ENCODE results near the gene GALNT10.

The GALNT10 gene

GRCh38 chr5:154230526-154230925 is 40.0 kb downstream of the GALNT10 start:
- Histone ChIP-seq H3K36me3 (ENCODE audit: control insufficient read depth in 2 of 2, insufficient read depth in 2 of 2, low read length in 2 of 2) (no peaks in the 10 kb centered on the region), H3K4me3 (ENCODE audit: low read length in 2 of 2) (no peak overlapping the region), H3K27me3 (ENCODE audit: control insufficient read depth in 2 of 2, insufficient read depth in 2 of 2, low read length in 2 of 2) (no peaks in the 10 kb centered on the region), H3K27ac (ENCODE audit: low read depth in 2 of 2, low read length in 2 of 2) (no peak overlapping the region), H3K9me3 (ENCODE audit: control insufficient read depth in 2 of 2, low read length in 2 of 2) (no peaks in the 10 kb centered on the region), H3K9ac (ENCODE audit: low read depth in 1 of 2, low read length in 2 of 2) (no peak overlapping the region), H3K4me1 (ENCODE audit: control insufficient read depth in 2 of 2, insufficient read depth in 2 of 2, low read length in 2 of 2) (no peaks in the 10 kb centered on the region)

- Histone ChIP-seq H3K36me3 (ENCODE audit: control insufficient read depth in 2 of 2, insufficient read depth in 2 of 2, low read length in 2 of 2) (no peaks in the 10 kb centered on the region), H3K4me3 (ENCODE audit: low read length in 2 of 2) (no peak overlapping the region), H3K4me1 (ENCODE audit: control insufficient read depth in 2 of 2, insufficient read depth in 2 of 2, low read length in 2 of 2) (no peaks in the 10 kb centered on the region), H3K27me3 (ENCODE audit: control insufficient read depth in 2 of 2, insufficient read depth in 2 of 2, low read length in 2 of 2) (no peaks in the 10 kb centered on the region), H3K9me3 (ENCODE audit: control insufficient read depth in 2 of 2, low read length in 2 of 2) (no peaks in the 10 kb centered on the region), H3K27ac (ENCODE audit: low read depth in 2 of 2, low read length in 2 of 2) (no peak overlapping the region), H3K9ac (ENCODE audit: low read depth in 1 of 2, low read length in 2 of 2) (no peak overlapping the region)
These were observed 44.0 kb downstream of the GALNT10 start for GRCh38 chr5:154234551-154234950.

DNA sequence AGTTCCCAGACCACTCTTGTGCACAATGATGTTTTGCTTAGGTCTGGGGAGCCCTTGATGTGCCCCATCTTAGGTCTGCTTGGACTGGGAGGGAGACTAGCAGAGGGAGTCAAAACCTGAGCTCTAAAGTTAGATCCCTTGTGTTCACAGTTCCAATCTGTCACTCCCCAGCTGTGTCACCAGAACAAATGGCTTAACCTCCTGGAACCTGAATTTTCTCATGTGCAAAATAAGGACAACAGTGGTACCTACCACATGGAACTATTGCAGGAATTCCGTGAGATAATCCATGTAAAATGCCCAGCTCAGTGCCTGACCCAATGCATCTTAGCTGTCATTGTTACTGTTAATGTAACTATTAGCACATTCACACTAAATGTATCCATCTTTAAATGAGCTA is 45.5 kb downstream of the GALNT10 start:
- no peaks in the 10 kb centered on the region for H3K36me3 ChIP-seq (ENCODE audit: control insufficient read depth in 2 of 2, insufficient read depth in 2 of 2, low read length in 2 of 2)
- no peaks in the 10 kb centered on the region for H3K9me3 ChIP-seq (ENCODE audit: control insufficient read depth in 2 of 2, low read length in 2 of 2)
- H3K4me1 ChIP-seq (ENCODE audit: control insufficient read depth in 2 of 2, insufficient read depth in 2 of 2, low read length in 2 of 2): no peaks in the 10 kb centered on the region
- H3K9ac ChIP-seq (ENCODE audit: low read depth in 1 of 2, low read length in 2 of 2): no peak overlapping the region
- H3K4me3 ChIP-seq (ENCODE audit: low read length in 2 of 2): no peak overlapping the region
- H3K27me3 ChIP-seq (ENCODE audit: control insufficient read depth in 2 of 2, insufficient read depth in 2 of 2, low read length in 2 of 2): no peaks in the 10 kb centered on the region
- H3K27ac ChIP-seq (ENCODE audit: low read depth in 2 of 2, low read length in 2 of 2): no peak overlapping the region

DNA sequence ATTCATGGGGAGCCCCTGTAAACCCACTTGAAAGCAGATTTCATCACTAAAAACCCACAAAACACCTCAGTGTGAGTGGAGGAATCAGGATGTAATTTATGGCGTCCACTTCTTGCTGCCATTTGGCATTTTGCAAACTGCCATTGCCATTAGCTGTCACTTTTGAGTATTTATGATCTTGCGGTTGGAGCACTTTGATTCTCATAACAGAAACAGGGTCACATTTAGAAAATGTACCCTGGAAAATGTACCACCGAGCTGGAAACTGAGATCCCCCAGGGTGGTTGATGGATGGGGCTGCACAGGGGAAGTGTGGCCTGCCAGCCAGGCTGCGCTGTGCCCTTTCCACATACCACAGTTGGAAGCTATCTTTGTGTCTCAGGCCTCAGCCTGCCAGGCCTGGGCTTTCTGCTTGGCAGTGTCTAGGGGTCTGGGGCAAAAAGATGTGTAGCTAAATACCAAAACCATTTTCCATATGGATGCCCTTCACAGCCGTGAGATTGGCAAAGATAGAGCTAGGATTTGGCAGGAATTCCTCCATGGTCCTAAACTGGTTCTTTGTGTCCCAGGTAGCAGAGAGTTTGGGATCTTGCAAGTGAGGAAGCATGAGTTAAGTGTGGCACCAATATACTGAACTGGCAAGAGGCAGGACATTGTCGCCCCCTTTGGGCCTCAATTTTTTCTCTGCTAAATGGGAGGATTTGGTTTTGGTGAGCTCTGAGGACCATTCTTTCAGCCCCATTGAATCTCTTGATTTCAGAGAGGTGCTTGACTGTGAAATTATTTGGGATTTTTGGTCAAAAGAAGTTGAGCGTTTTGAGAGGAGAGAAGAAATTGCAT is 46.2 kb downstream of the GALNT10 start:
- Histone ChIP-seq H3K27me3 (ENCODE audit: control insufficient read depth in 2 of 2, insufficient read depth in 2 of 2, low read length in 2 of 2) (no peaks in the 10 kb centered on the region), H3K9ac (ENCODE audit: low read depth in 1 of 2, low read length in 2 of 2) (no peak overlapping the region), H3K36me3 (ENCODE audit: control insufficient read depth in 2 of 2, insufficient read depth in 2 of 2, low read length in 2 of 2) (no peaks in the 10 kb centered on the region), H3K27ac (ENCODE audit: low read depth in 2 of 2, low read length in 2 of 2) (no peak overlapping the region), H3K4me1 (ENCODE audit: control insufficient read depth in 2 of 2, insufficient read depth in 2 of 2, low read length in 2 of 2) (no peaks in the 10 kb centered on the region), H3K4me3 (ENCODE audit: low read length in 2 of 2) (no peak overlapping the region), H3K9me3 (ENCODE audit: control insufficient read depth in 2 of 2, low read length in 2 of 2) (no peaks in the 10 kb centered on the region)

GRCh38 chr5:154237376-154237743 is 46.8 kb downstream of the GALNT10 start:
- H3K27ac ChIP-seq (ENCODE audit: low read depth in 2 of 2, low read length in 2 of 2): no peak overlapping the region
- H3K36me3 ChIP-seq (ENCODE audit: control insufficient read depth in 2 of 2, insufficient read depth in 2 of 2, low read length in 2 of 2): no peaks in the 10 kb centered on the region
- no peaks in the 10 kb centered on the region for H3K4me1 ChIP-seq (ENCODE audit: control insufficient read depth in 2 of 2, insufficient read depth in 2 of 2, low read length in 2 of 2)
- H3K27me3 ChIP-seq (ENCODE audit: control insufficient read depth in 2 of 2, insufficient read depth in 2 of 2, low read length in 2 of 2): no peaks in the 10 kb centered on the region
- no peaks in the 10 kb centered on the region for H3K9me3 ChIP-seq (ENCODE audit: control insufficient read depth in 2 of 2, low read length in 2 of 2)
- H3K4me3 ChIP-seq (ENCODE audit: low read length in 2 of 2): no peak overlapping the region
- H3K9ac ChIP-seq (ENCODE audit: low read depth in 1 of 2, low read length in 2 of 2): no peak overlapping the region

DNA sequence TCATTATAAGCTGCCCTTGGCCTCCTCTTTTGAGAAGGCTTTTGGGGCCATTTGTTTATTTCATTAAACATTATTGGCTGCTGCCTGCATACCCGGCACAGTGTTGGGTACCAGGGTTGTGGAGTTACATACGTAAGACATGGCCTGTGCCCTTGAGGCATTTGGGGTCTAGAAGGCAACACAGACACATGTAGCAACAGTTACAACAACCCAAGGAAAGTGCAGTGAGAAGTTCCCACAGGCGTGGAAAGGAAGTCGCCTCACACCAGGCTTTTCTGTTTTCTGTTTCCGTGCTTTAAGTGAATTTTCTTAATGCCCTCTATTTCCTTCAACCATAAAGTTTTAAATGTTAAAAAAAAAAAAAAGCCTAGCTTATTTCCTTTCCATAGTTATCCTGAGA is 47.4 kb downstream of the GALNT10 start:
- Histone ChIP-seq H3K9ac (ENCODE audit: low read depth in 1 of 2, low read length in 2 of 2) (no peak overlapping the region), H3K27ac (ENCODE audit: low read depth in 2 of 2, low read length in 2 of 2) (no peak overlapping the region), H3K27me3 (ENCODE audit: control insufficient read depth in 2 of 2, insufficient read depth in 2 of 2, low read length in 2 of 2) (no peaks in the 10 kb centered on the region), H3K4me3 (ENCODE audit: low read length in 2 of 2) (no peak overlapping the region), H3K4me1 (ENCODE audit: control insufficient read depth in 2 of 2, insufficient read depth in 2 of 2, low read length in 2 of 2) (no peaks in the 10 kb centered on the region), H3K36me3 (ENCODE audit: control insufficient read depth in 2 of 2, insufficient read depth in 2 of 2, low read length in 2 of 2) (no peaks in the 10 kb centered on the region), H3K9me3 (ENCODE audit: control insufficient read depth in 2 of 2, low read length in 2 of 2) (no peaks in the 10 kb centered on the region)

DNA sequence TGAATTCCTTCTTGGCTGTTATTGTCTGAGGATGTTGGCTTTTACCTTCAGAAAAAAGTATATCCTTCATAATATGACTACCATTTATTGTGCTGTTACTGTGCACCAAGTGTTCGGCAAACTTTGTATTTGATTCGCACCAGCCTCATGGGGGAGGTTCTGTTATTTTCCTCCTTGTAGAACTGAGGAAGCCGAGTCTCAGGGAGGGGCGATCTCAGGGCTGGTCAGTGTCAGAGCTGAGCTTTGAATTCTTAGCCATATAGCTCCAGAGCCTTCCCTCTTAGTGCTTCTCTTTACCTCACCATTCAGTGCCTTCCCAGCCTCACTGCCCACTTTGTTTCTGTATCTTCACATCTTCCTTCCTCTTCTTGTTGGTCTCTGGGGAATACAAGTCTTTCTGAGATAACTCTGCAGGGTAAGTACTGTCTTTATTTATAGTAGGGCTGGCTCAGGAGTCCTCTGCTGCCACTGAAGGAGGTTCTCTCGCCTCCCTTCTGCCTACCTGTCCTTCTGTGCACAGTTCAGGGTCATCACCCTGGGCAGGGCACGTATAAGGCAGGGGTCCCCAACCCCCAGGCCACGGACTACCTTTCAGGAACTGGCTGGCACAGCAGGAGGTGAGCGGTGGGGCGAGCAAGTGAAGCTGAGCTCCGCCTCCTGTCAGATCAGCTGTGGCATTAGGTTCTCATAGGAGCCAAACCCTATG is 48.4 kb downstream of the GALNT10 start:
- no peaks in the 10 kb centered on the region for H3K4me1 ChIP-seq (ENCODE audit: control insufficient read depth in 2 of 2, insufficient read depth in 2 of 2, low read length in 2 of 2)
- no peak overlapping the region for H3K27ac ChIP-seq (ENCODE audit: low read depth in 2 of 2, low read length in 2 of 2)
- H3K4me3 ChIP-seq (ENCODE audit: low read length in 2 of 2): no peak overlapping the region

GRCh38 chr5:154240595-154240994 is 50.1 kb downstream of the GALNT10 start:
- Histone ChIP-seq H3K36me3 (ENCODE audit: control insufficient read depth in 2 of 2, insufficient read depth in 2 of 2, low read length in 2 of 2) (no peaks in the 10 kb centered on the region), H3K27me3 (ENCODE audit: control insufficient read depth in 2 of 2, insufficient read depth in 2 of 2, low read length in 2 of 2) (no peaks in the 10 kb centered on the region), H3K9ac (ENCODE audit: low read depth in 1 of 2, low read length in 2 of 2) (no peak overlapping the region), H3K4me1 (ENCODE audit: control insufficient read depth in 2 of 2, insufficient read depth in 2 of 2, low read length in 2 of 2) (no peaks in the 10 kb centered on the region), H3K9me3 (ENCODE audit: control insufficient read depth in 2 of 2, low read length in 2 of 2) (no peaks in the 10 kb centered on the region), H3K4me3 (ENCODE audit: low read length in 2 of 2) (no peak overlapping the region), H3K27ac (ENCODE audit: low read depth in 2 of 2, low read length in 2 of 2) (no peak overlapping the region)

More for the DNA sequence above, 48.4 kb downstream of the GALNT10 start:
- no peaks in the 10 kb centered on the region for H3K9me3 ChIP-seq (ENCODE audit: control insufficient read depth in 2 of 2, low read length in 2 of 2)
- H3K27me3 ChIP-seq (ENCODE audit: control insufficient read depth in 2 of 2, insufficient read depth in 2 of 2, low read length in 2 of 2): no peaks in the 10 kb centered on the region
- no peak overlapping the region for H3K9ac ChIP-seq (ENCODE audit: low read depth in 1 of 2, low read length in 2 of 2)
- H3K36me3 ChIP-seq (ENCODE audit: control insufficient read depth in 2 of 2, insufficient read depth in 2 of 2, low read length in 2 of 2): no peaks in the 10 kb centered on the region

DNA sequence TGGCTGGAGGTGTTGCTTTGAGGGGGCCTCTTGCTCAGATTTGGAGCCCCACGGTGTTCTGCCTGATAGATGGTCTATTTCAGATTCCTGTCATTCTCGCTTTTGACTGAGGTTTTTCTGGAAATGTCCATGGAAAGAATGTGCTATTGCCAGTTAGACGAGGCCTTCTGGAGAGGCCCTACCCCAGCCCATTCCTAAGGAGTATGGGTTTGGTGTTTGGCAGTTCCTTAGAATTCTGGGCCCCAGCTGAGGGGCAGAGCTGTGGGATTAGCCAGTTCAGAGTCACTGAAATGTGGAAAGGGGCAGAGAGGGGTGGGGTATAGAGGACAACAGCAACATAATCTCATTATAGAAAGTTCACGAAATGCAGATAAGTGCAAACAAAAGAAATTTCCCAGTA is 50.5 kb downstream of the GALNT10 start:
- H3K4me3 ChIP-seq (ENCODE audit: low read length in 2 of 2): no peak overlapping the region
- no peak overlapping the region for H3K9ac ChIP-seq (ENCODE audit: low read depth in 1 of 2, low read length in 2 of 2)
- no peaks in the 10 kb centered on the region for H3K36me3 ChIP-seq (ENCODE audit: control insufficient read depth in 2 of 2, insufficient read depth in 2 of 2, low read length in 2 of 2)
- H3K27me3 ChIP-seq (ENCODE audit: control insufficient read depth in 2 of 2, insufficient read depth in 2 of 2, low read length in 2 of 2): no peaks in the 10 kb centered on the region
- H3K27ac ChIP-seq (ENCODE audit: low read depth in 2 of 2, low read length in 2 of 2): no peak overlapping the region
- no peaks in the 10 kb centered on the region for H3K4me1 ChIP-seq (ENCODE audit: control insufficient read depth in 2 of 2, insufficient read depth in 2 of 2, low read length in 2 of 2)
- H3K9me3 ChIP-seq (ENCODE audit: control insufficient read depth in 2 of 2, low read length in 2 of 2): no peaks in the 10 kb centered on the region

DNA sequence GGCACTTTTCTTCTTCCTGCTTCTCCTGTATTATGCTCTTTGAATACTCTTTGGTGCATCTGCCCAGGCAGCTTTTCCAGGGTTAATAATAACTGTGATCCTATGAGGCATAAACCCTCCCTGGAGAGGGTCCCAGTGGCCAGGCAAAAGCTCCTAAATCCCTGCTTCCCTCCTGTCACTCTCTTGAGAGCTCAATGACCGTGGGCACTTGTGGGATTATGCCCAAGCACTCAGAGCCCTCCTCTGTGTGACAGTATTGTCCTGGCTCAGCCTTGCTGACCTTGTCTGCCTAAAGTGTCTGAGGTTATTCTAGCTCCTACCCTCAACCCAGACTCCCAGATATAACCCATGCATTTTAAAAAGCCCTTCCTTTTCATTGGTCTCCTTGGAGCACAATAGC is 51.9 kb downstream of the GALNT10 start:
- Histone ChIP-seq H3K9me3 (ENCODE audit: control insufficient read depth in 2 of 2, low read length in 2 of 2) (no peaks in the 10 kb centered on the region), H3K27ac (ENCODE audit: low read depth in 2 of 2, low read length in 2 of 2) (no peak overlapping the region), H3K4me3 (ENCODE audit: low read length in 2 of 2) (no peak overlapping the region), H3K9ac (ENCODE audit: low read depth in 1 of 2, low read length in 2 of 2) (no peak overlapping the region), H3K27me3 (ENCODE audit: control insufficient read depth in 2 of 2, insufficient read depth in 2 of 2, low read length in 2 of 2) (no peaks in the 10 kb centered on the region), H3K36me3 (ENCODE audit: control insufficient read depth in 2 of 2, insufficient read depth in 2 of 2, low read length in 2 of 2) (no peaks in the 10 kb centered on the region), H3K4me1 (ENCODE audit: control insufficient read depth in 2 of 2, insufficient read depth in 2 of 2, low read length in 2 of 2) (no peaks in the 10 kb centered on the region)
